Glutamatergic neuron (in vitro differentiated cells): ENCODE results near the gene TRIM24. TPM values are rescaled to one million over a fixed set of nuclear protein-coding genes. Genes with fewer than 3 reads are reported as not detected.

Source experiments
- DNase-seq: peaks from one replicate; pipeline ENCODE4 v3.0.0; 2022
- H3K27ac Mint-ChIP-seq: one replicate; pipeline ENCODE4 v1.8.0; 2020; ENCODE audit warnings: mild to moderate bottlenecking, mixed read lengths, inconsistent platforms; ENCODE audit not compliant: unreplicated experiment
- H3K27me3 Mint-ChIP-seq: one replicate; pipeline ENCODE4 v1.8.0; 2020; ENCODE audit warnings: mild to moderate bottlenecking, moderate library complexity, mixed read lengths, inconsistent platforms; ENCODE audit not compliant: unreplicated experiment
- H3K36me3 Mint-ChIP-seq: one replicate; pipeline ENCODE4 v1.8.0; 2020; ENCODE audit warnings: mild to moderate bottlenecking, mixed read lengths, inconsistent platforms; ENCODE audit not compliant: unreplicated experiment
- H3K4me1 Mint-ChIP-seq: one replicate; pipeline ENCODE4 v1.8.0; 2020; ENCODE audit warnings: mild to moderate bottlenecking, low read depth, mixed read lengths, inconsistent platforms; ENCODE audit not compliant: unreplicated experiment
- H3K4me3 Mint-ChIP-seq: one replicate; pipeline ENCODE4 v1.8.0; 2020; ENCODE audit warnings: mild to moderate bottlenecking, mixed read lengths, inconsistent platforms; ENCODE audit not compliant: unreplicated experiment
- H3K9me3 Mint-ChIP-seq: one replicate; pipeline ENCODE4 v1.8.0; 2020; ENCODE audit warnings: mild to moderate bottlenecking, moderate library complexity, mixed read lengths, inconsistent platforms; ENCODE audit not compliant: unreplicated experiment
- CTCF ChIP-seq: fragments of 200-600 bp; sonication (generic); IDR thresholded peaks from one replicate; pipeline ENCODE4 v1.5.0; 2021; ENCODE audit not compliant: partially characterized antibody, unreplicated experiment
- total RNA-seq: library from RNA; stranded (reverse); fragmentation: NEBNext Ultra II Directional; extraction: Animal tissue kit (Norgen Biotek cat#: 25700); gene quantifications from one replicate; pipeline ENCODE4 v1.2.1, GENCODE V29; 2021; ENCODE audit not compliant: unreplicated experiment

The TRIM24 gene
- total RNA-seq, 1 donor from 2014 or later: 85.6 TPM

GRCh38 chr7:138500892-138501291 is 40.8 kb downstream of the TRIM24 start:
- no peak for TF ChIP-seq CTCF
- H3K36me3 Mint-ChIP-seq: no peaks in the 10 kb centered on the region
- H3K4me1 Mint-ChIP-seq: peaks cover 30% of the 10 kb centered on the region
- DNase-seq: no peak
- H3K27me3 Mint-ChIP-seq: peaks cover 3% of the 10 kb centered on the region
- H3K4me3 Mint-ChIP-seq: no peak overlapping the region
- H3K27ac Mint-ChIP-seq: no peak overlapping the region
- peaks cover 7% of the 10 kb centered on the region for H3K9me3 Mint-ChIP-seq

GRCh38 chr7:138502023-138502767 is 42.1 kb downstream of the TRIM24 start:
- Mint-ChIP-seq H3K4me1 (peaks cover 37% of the 10 kb centered on the region), H3K36me3 (no peaks in the 10 kb centered on the region), H3K27ac (peak overlapping the region; percentile 26), H3K27me3 (peaks cover 3% of the 10 kb centered on the region), H3K4me3 (no peak overlapping the region), H3K9me3 (peaks cover 7% of the 10 kb centered on the region)
- DNase-seq: no peak
- no peak for TF ChIP-seq CTCF

GRCh38 chr7:138505361-138505873 is 45.4 kb downstream of the TRIM24 start:
- Mint-ChIP-seq H3K27me3 (peaks cover 14% of the 10 kb centered on the region), H3K9me3 (peaks cover 10% of the 10 kb centered on the region), H3K27ac (no peak overlapping the region), H3K4me3 (no peak overlapping the region), H3K4me1 (peaks cover 30% of the 10 kb centered on the region), H3K36me3 (peaks cover 14% of the 10 kb centered on the region)
- no peak for DNase-seq
- TF ChIP-seq CTCF: no peak

DNA sequence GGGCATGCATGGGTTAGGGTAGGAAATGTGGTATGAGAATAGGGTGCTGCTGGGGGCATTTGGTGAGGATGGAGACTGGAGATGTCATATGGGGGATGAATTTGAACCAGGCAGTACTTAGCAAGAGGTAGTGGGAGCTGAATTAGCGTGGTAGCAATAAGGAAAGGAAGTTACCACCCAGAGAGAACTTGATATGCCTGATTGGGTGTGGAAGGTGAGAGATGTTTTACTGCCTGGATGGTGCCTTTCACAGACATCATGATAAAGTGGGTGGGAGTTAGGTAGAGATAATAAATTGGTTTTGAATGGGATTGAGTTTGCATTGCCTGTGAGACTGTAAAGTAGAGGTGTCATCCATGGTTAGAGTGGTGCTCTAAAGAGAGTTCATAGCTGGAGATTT is 46.7 kb downstream of the TRIM24 start:
- H3K9me3 Mint-ChIP-seq: peaks cover 14% of the 10 kb centered on the region
- peaks cover 30% of the 10 kb centered on the region for H3K4me1 Mint-ChIP-seq
- peaks cover 18% of the 10 kb centered on the region for H3K36me3 Mint-ChIP-seq
- DNase-seq: no peak
- TF ChIP-seq CTCF: no peak
- peak overlapping the region; percentile 44 for H3K27ac Mint-ChIP-seq
- peaks cover 17% of the 10 kb centered on the region for H3K27me3 Mint-ChIP-seq
- no peak overlapping the region for H3K4me3 Mint-ChIP-seq

DNA sequence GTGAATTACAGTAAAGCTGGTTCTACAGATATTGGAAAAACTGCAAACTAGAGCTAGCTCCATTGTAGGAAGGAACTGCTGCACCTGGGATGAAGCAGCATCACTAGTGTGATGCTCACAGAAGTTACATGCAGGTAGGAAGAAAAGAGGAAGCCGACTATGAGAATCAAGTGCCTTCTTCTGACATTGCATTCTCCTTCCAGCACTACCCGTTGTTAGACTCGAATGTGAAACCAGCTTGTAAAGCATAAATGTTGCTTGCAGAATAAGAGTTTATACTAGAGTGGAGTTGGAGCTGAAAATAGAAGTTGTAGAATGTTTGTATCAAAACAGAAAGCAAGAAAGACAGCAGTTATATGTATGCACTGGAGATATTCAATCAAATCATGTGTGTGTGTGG is 49.9 kb downstream of the TRIM24 start:
- no peak for TF ChIP-seq CTCF
- H3K27me3 Mint-ChIP-seq: peaks cover 17% of the 10 kb centered on the region
- DNase-seq: no peak
- H3K9me3 Mint-ChIP-seq: peaks cover 16% of the 10 kb centered on the region
- H3K4me3 Mint-ChIP-seq: no peak overlapping the region
- peak overlapping the region; percentile 62 for H3K27ac Mint-ChIP-seq
- peaks cover 31% of the 10 kb centered on the region for H3K36me3 Mint-ChIP-seq
- H3K4me1 Mint-ChIP-seq: peaks cover 16% of the 10 kb centered on the region
